Cardiac muscle cell (in vitro differentiated cells and primary cell): ENCODE measurements around the gene CYSTM1. TPM values are rescaled to one million over a fixed set of nuclear protein-coding genes. Genes with fewer than 3 reads are reported as not detected.
"Not testable (repeated sequence)": the region's sequence is repeated elsewhere in the genome, so short reads cannot be mapped to it uniquely, and the experiment has no call there.

Experiments used
- DNase-seq, 2 donors: peaks; one replicate each; pipeline versions ENCODE4 v3.0.0 to v3.0.0-alpha.2; 2010 to 2017; ENCODE audit warnings: low read depth in 1 of 2, low spot score in 1 of 2
- H3K27ac ChIP-seq: fragments of 200-600 bp; sonication (generic); 2 replicates; pipeline ENCODE4 v1.5.1; 2016
- H3K27me3 ChIP-seq: fragments of 200-600 bp; sonication (generic); 2 replicates; pipeline ENCODE4 v1.6.0; 2016; ENCODE audit warnings: control low read depth
- H3K36me3 ChIP-seq: fragments of 200-600 bp; sonication (generic); 2 replicates; pipeline ENCODE4 v1.5.1; 2016; ENCODE audit warnings: control low read depth
- H3K4me1 ChIP-seq: fragments of 200-600 bp; sonication (generic); 2 replicates; pipeline ENCODE4 v1.8.1; 2017; ENCODE audit warnings: low read depth, mild to moderate bottlenecking, mixed run types
- H3K4me3 ChIP-seq: fragments of 200-600 bp; sonication (generic); 2 replicates; pipeline ENCODE4 v1.5.1; 2016; ENCODE audit warnings: mild to moderate bottlenecking
- H3K9me3 ChIP-seq: fragments of 200-600 bp; sonication (generic); 2 replicates; pipeline ENCODE4 v1.5.1; 2017; ENCODE audit warnings: low read depth, mild to moderate bottlenecking, control low read depth
- polyA plus RNA-seq: library from polyadenylated mRNA; unstranded; fragments of >200 nt; fragmentation: Nextera tagmentation; extraction: Ambion mirVana; gene quantifications from 2 replicates; pipeline ENCODE4 v1.2.1, GENCODE V29; 2016
- total RNA-seq: library from RNA; depleted of rRNA; stranded (reverse); fragments of >200 nt; gene quantifications from 2 replicates; pipeline ENCODE4 v1.2.3, GENCODE V29; 2016
- TF ChIP-seq, protein P1 (sequence below): IDR thresholded peaks from 2 replicates; pipeline ENCODE4 v1.5.1; 2012; ENCODE audit warnings: low read depth, mild to moderate bottlenecking, low read length

The CYSTM1 gene
- total and polyA plus RNA-seq, 2 experiments from 2014 or later: 31.8 to 83.7 TPM

DNA sequence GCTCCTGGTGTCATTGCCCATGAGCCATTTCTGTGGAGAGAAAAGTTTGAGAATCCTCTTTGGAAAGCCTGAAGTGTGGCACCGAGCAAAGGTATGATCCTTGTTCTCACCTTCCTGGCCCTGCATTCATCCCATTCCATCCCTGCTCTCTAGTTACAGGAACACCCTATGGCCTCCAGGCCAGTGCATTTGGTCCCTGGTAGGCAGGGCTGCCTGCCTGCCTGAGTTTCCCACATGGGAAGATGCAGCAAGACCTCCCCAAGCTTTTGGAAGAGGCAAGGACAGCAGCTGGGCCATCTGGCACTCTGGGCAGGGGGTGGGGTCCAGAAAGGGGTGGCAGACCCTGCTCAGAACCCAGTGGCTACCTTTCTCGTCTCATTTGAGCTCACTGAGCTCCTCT is 24.8 kb upstream of the CYSTM1 start:
- Histone ChIP-seq H3K27me3 (peaks cover 59% of the 10 kb centered on the region), H3K4me1 (peaks cover 5% of the 10 kb centered on the region), H3K27ac (no peak overlapping the region), H3K9me3 (no peaks in the 10 kb centered on the region), H3K36me3 (no peaks in the 10 kb centered on the region), H3K4me3 (no peak overlapping the region)
- TF ChIP-seq, protein P1, sequence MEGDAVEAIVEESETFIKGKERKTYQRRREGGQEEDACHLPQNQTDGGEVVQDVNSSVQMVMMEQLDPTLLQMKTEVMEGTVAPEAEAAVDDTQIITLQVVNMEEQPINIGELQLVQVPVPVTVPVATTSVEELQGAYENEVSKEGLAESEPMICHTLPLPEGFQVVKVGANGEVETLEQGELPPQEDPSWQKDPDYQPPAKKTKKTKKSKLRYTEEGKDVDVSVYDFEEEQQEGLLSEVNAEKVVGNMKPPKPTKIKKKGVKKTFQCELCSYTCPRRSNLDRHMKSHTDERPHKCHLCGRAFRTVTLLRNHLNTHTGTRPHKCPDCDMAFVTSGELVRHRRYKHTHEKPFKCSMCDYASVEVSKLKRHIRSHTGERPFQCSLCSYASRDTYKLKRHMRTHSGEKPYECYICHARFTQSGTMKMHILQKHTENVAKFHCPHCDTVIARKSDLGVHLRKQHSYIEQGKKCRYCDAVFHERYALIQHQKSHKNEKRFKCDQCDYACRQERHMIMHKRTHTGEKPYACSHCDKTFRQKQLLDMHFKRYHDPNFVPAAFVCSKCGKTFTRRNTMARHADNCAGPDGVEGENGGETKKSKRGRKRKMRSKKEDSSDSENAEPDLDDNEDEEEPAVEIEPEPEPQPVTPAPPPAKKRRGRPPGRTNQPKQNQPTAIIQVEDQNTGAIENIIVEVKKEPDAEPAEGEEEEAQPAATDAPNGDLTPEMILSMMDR: no peak
- no peak for DNase-seq

DNA sequence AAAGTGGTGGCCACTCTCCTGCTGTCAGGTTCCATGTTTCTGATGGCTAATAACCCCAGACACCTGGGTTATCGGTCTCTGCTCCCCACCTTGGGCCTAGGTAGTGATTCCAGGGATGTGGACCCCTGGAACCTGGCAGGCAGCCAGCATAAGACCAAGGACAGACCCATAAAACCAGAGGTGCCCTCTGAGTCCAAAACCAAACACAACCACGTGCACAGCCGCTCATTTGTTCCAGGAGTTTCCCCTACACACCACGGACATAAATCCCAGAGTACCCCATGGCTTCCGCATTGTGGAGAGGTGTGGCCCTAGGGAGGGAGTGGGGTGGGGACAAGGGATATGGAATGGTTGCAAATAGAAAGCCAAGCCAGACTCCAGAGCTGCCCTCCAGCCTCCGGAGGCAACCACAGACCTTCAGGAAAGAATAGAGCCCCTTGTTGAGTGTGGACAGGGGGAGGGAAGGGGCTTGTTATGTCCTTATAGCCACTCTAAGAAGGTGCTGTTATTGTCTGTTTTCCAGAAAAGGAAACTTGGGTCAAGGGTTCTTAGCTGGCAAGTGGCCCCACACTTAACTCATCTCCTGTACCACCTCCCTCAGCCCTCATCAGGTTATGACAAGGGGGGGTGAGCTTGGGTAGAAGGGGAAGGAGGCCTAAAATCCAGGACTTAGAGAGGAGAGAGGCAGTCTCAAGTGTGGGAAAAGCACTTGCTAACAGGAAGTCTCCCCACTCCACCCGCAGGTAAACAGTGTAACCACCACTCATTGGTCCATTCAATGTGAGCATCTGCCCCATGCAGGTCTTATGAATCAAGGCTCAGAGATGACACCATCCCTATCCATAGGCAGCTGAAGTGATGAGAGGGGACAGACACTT is 23.6 kb upstream of the CYSTM1 start:
- TF ChIP-seq, protein P1: no peak
- DNase-seq: no peak
- no peak overlapping the region for H3K4me3 ChIP-seq
- peaks cover 49% of the 10 kb centered on the region for H3K27me3 ChIP-seq
- H3K27ac ChIP-seq: no peak overlapping the region
- no peaks in the 10 kb centered on the region for H3K36me3 ChIP-seq
- H3K9me3 ChIP-seq: no peaks in the 10 kb centered on the region
- H3K4me1 ChIP-seq: peaks cover 2% of the 10 kb centered on the region

DNA sequence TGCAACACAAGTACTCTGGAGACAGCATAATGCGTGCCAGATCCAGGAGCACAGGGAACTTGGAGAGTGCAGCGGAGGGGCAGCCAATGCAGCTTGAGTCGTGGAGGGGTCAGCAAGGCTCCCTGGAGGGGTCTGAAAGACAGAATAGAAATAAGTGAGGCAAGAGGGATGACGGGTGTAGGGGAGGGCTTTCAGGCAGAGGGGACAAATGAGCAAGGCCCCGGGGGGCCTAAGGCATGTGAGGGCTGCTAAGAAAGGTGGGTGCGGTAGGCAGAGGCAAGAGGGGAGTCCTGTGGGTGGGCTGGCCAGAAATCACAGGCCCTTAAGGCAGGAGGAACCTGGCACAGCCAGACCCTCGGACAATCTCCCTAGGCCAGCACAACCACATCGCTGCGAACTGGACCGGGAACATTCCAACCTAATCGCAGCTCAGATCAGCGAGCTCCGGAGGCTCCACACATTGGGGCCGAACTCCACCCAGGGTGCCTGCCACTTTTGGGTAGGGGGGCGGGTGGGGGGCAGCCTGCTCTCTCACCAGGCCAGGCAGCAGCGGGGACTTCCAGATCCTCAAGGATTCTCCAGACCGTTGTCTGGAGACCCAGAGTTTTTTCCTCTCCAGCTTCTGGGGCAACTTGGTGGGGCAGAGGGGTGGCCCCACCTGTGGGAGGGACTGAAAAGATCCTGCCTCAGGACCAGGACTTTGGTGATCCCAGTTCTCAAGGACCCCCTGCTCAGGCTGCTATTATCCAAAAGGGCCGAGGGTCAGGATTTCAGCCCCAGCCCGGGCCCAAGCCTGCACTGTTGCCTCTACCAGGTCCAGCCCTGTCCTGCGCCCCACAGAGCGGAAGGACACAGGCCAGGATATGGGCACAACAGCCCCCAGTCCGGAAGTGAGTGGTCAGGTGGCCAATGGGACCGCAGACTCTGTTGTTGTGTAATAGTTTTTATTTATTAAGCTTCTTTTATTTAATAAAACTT is 22.7 kb upstream of the CYSTM1 start:
- peaks cover 40% of the 10 kb centered on the region for H3K27me3 ChIP-seq
- DNase-seq: no peak
- TF ChIP-seq, protein P1: no peak
- no peak overlapping the region for H3K27ac ChIP-seq
- H3K36me3 ChIP-seq: no peaks in the 10 kb centered on the region
- H3K4me1 ChIP-seq: no peaks in the 10 kb centered on the region
- no peaks in the 10 kb centered on the region for H3K9me3 ChIP-seq
- no peak overlapping the region for H3K4me3 ChIP-seq

DNA sequence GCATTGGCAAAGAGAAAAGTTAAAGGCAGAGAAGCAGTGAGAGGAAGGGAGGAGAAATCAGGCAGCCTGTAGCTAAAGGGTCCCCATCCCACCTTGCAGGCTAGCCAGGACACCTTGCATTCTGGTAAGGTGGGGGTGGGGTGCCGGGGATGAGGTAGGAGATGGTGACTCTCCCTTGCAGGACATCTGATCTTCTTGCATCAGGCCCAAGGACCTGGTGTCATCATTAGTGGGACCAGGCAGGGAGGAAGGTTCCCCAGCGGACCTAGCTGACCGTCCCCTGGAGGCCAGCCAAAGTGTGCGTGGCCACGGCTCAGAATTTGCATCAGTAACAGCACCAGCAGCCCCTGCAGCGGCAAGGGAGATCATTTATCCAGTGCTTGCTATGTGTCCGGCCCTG is 21.7 kb upstream of the CYSTM1 start:
- H3K9me3 ChIP-seq: no peaks in the 10 kb centered on the region
- no peak overlapping the region for H3K27ac ChIP-seq
- no peaks in the 10 kb centered on the region for H3K36me3 ChIP-seq
- H3K27me3 ChIP-seq: peaks cover 30% of the 10 kb centered on the region
- TF ChIP-seq, protein P1: no peak
- no peak for DNase-seq
- no peaks in the 10 kb centered on the region for H3K4me1 ChIP-seq
- no peak overlapping the region for H3K4me3 ChIP-seq

DNA sequence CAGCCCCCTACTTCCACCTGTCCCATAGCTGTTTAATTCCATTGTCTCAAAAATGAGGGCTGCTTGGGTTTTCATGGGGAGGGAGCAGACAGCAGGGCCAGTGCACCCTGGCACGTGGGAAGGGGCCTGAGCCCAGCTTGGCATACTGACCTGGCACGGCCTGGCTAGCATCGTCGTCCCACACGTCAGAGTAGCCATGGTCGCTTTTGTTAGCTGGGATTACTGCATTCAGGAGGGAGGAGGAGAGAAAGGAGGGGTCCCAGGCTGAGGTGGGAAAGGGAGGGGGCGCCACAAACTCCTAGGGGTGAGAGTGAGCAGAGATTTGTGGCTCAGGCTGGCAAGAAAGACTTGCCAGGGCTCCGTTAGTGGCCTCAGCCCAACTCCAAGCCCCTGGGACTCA is 21.1 kb upstream of the CYSTM1 start:
- H3K4me3 ChIP-seq: no peak overlapping the region
- TF ChIP-seq, protein P1: no peak
- no peak for DNase-seq
- H3K27ac ChIP-seq: no peak overlapping the region
- no peaks in the 10 kb centered on the region for H3K4me1 ChIP-seq
- H3K27me3 ChIP-seq: peaks cover 25% of the 10 kb centered on the region
- H3K9me3 ChIP-seq: no peaks in the 10 kb centered on the region
- no peaks in the 10 kb centered on the region for H3K36me3 ChIP-seq

DNA sequence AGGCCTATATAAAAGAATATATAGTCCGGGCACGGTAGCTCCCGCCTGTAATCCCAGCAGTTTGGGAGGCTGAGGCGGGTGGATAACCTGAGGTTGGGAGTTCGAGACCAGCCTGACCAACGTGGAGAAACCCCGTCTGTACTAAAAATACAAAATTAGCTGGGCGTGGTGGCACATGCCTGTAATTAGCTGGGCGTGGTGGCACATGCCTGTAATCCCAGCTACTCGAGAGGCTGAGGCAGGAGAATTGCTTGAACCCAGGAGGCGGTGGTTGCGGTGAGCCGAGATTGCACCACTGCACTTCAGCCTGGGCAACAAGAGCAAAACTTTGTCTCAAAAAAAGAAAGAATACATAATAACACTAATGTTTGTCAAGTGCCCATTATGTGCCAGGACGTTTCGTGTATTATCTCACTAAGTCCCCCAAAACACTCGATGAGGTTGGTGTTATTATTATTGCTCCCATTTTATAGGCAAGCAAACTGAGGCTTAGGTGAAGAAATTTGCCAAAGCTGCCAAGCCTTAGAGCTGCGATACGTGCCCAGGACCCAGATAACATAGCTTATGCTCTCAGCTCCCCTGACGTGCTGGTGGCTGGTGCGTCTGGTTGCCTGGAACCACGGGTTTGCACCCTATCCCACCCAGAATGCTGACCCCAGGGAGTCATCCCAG is 20.1 kb upstream of the CYSTM1 start:
- H3K27me3 ChIP-seq: peaks cover 19% of the 10 kb centered on the region
- H3K4me3 ChIP-seq, H3K27ac ChIP-seq, H3K9me3 ChIP-seq, H3K36me3 ChIP-seq, DNase-seq, H3K4me1 ChIP-seq: not testable (repeated sequence)
